OCI-LY7 (cell line): ENCODE results near the gene SH3TC2.

ENCODE experiments used
- CTCF ChIP-seq: fragments of 200-600 bp; sonication (generic); conservative IDR thresholded peaks from 2 replicates; pipeline ENCODE4 v1.5.1; 2014; ENCODE audit warnings: mild to moderate bottlenecking, antibody characterized with exemption, low read length, moderate library complexity, mixed read lengths
- EZH2phosphoT487 ChIP-seq: fragments of 200-600 bp; sonication (generic); IDR thresholded peaks from 2 replicates; pipeline ENCODE4 v1.6.1; 2018; ENCODE audit warnings: low read depth, borderline replicate concordance, mild to moderate bottlenecking, mixed run types, antibody characterized with exemption, low read length, moderate library complexity, mixed read lengths

DNA sequence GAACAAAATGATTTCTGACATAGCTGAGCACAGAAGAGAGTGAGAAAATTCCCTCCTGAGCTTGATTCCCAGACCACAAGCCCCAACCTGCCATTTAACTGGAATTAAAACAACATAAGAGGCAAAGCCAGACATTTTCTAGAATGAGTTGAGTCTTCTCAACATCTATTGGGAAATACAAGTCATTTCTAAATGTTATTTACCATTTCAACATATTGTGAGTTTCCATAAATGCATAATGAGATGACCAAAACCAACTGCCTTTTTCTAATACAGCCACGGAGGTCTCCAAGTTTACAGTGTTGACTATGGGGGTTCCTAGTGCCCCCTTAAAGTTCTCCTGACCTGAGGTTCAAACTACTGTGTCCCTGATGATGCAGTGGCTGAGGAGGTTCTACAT lies 20.0 kb downstream of the SH3TC2 start:
- TF ChIP-seq CTCF (no peak), EZH2phosphoT487 (no peak)
